Testis (tissue), 3 donors: ENCODE measurements around the gene GRK3. TPM values are rescaled to one million over a fixed set of nuclear protein-coding genes. Genes with fewer than 3 reads are reported as not detected.

ENCODE experiments used
- DNase-seq: peaks from one replicate; pipeline ENCODE4 v3.0.0-alpha.2; 2019
- H3K27ac ChIP-seq, 2 donors: fragments of 200-600 bp; sonication (generic); one replicate each; pipeline ENCODE4 v1.5.1; 2019
- H3K27me3 ChIP-seq: fragments of 200-600 bp; sonication (generic); one replicate; pipeline ENCODE4 v1.5.1; 2019
- H3K36me3 ChIP-seq: fragments of 200-600 bp; sonication (generic); one replicate; pipeline ENCODE4 v1.5.1; 2017; ENCODE audit warnings: low read depth; ENCODE audit errors: missing control alignments
- H3K4me1 ChIP-seq: fragments of 200-600 bp; sonication (generic); one replicate; pipeline ENCODE4 v1.5.1; 2019
- H3K4me3 ChIP-seq, 2 donors: fragments of 200-600 bp; sonication (generic); one replicate each; pipeline ENCODE4 v1.5.1; 2017 to 2019
- H3K9me3 ChIP-seq: fragments of 200-600 bp; sonication (generic); one replicate; pipeline ENCODE4 v1.5.1; 2017
- CTCF ChIP-seq, 3 experiments: fragments of 450-650 bp in 2 of 3; fragments of 200-600 bp in 1 of 3; sonication (generic) in 1 of 3; IDR thresholded peaks; one replicate each; pipeline ENCODE4 v1.5.1; 2016 to 2019; ENCODE audit warnings: antibody characterized with exemption in 3 of 3, mild to moderate bottlenecking in 2 of 3, moderate library complexity in 1 of 3
- POLR2A ChIP-seq: fragments of 450-650 bp; IDR thresholded peaks from one replicate; pipeline ENCODE4 v1.6.1; 2017; ENCODE audit warnings: antibody characterized with exemption, mild to moderate bottlenecking, moderate library complexity
- WGBS, 2 donors: methylation state at CpG; one replicate each; pipeline ENCODE4 v1.1.5; 2018; 5-methylcytosine and 5-hydroxymethylcytosine counted together
- intact Hi-C: fragments of 100-400 bp; cut with DNase I; formaldehyde crosslinking; loops from one replicate; pipeline ENCODE4 v1.15.1; 2023; ENCODE audit warnings: low total_unique reads
- polyA plus RNA-seq: library from polyadenylated mRNA; stranded (reverse); fragments of 350-450 nt; fragmentation: Illumina TruSeq; extraction: RNeasy Lipid Tissue Mini Kit (QIAGEN cat#74804); gene quantifications from one replicate; pipeline ENCODE4 v1.2.3, GENCODE V29; 2014; ENCODE audit warnings: low read depth, low replicate concordance; ENCODE audit not compliant: insufficient read depth
- total RNA-seq, 2 donors: library from RNA; depleted of rRNA; stranded (reverse); fragments of >200 nt; gene quantifications; one replicate each; pipeline ENCODE4 v1.2.3, GENCODE V29; 2016

Gene GRK3
- total and polyA plus RNA-seq, 3 donors from 2014 or later, result 10.9 to 46.0 (median 12.8) TPM

DNA sequence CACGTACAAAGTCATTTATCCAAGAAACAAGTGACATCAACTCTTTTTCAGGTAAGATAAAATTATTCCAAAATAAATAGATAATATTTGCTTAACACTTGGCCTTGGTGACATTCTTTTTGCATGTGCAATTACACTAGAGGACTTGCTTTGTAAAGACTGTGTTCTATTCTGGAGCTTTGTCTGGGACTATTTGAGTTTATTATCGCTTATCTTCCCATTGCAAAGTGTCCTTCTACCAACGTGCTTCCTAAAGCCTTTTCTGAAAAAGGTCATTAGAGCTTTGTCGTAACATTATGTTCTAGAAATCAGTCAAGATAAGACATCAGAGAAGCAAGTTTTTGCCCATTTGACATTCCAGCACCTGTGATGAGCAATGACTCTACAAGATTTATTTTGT lies 99.2 kb downstream of the GRK3 start:
- no peak for DNase-seq
- H3K27ac ChIP-seq, result no peak overlapping the region
- H3K9me3 ChIP-seq, result no peaks in the 10 kb centered on the region
- H3K36me3 ChIP-seq, result no peaks in the 10 kb centered on the region
- H3K4me1 ChIP-seq, result peaks cover 7% of the 10 kb centered on the region
- intact Hi-C loops, result no loop called here
- TF ChIP-seq CTCF (IDR thresholded peaks at IDR 0.05) (no peak), POLR2A (no peak)
- no peak overlapping the region for H3K4me3 ChIP-seq
- no peaks in the 10 kb centered on the region for H3K27me3 ChIP-seq
- 53 to 70% methylated on average over 4 of the region's 4 CpGs for WGBS, 2 donors

DNA sequence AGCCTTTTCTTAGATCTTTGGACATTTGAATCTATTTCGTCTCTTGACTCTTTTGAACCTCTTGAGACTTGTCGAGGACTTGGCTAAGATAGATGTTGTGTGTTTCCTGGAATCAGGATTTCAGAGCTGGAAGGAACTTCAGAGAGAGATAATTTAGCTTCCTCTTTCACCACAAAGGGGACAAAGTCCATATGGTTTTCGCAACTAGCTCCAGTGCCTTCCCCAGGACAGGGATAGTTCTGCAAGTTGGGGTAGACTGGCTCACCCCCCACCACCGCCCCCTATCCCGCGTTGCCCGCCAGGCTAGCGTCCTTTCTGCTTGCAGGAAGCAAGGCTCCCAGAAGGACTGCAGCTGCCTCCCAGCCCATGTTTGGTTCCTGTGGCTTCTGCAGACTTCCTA lies 101.8 kb downstream of the GRK3 start:
- TF ChIP-seq CTCF (IDR thresholded peaks at IDR 0.05), result no peak
- TF ChIP-seq POLR2A, result no peak
- no peaks in the 10 kb centered on the region for H3K9me3 ChIP-seq
- H3K27me3 ChIP-seq, result no peaks in the 10 kb centered on the region
- H3K4me1 ChIP-seq, result no peaks in the 10 kb centered on the region
- WGBS, 2 donors, result 41 to 55% methylated on average over 8 of the region's 8 CpGs
- intact Hi-C loops, result no loop called here
- no peak overlapping the region for H3K4me3 ChIP-seq
- no peak for DNase-seq
- H3K36me3 ChIP-seq, result no peaks in the 10 kb centered on the region
- no peak overlapping the region for H3K27ac ChIP-seq

GRCh38 chr22:25668437-25668836 lies 104.0 kb downstream of the GRK3 start:
- H3K4me3 ChIP-seq, result no peak overlapping the region
- no peaks in the 10 kb centered on the region for H3K9me3 ChIP-seq
- TF ChIP-seq POLR2A (no peak), CTCF (IDR thresholded peaks at IDR 0.05) (no peak)
- DNase-seq, result no peak
- H3K27ac ChIP-seq, result no peak overlapping the region
- H3K4me1 ChIP-seq, result no peaks in the 10 kb centered on the region
- H3K27me3 ChIP-seq, result no peaks in the 10 kb centered on the region
- intact Hi-C loops, result no loop called here
- 54 to 56% methylated on average over 2 of the region's 2 CpGs for WGBS, 2 donors
- no peaks in the 10 kb centered on the region for H3K36me3 ChIP-seq

DNA sequence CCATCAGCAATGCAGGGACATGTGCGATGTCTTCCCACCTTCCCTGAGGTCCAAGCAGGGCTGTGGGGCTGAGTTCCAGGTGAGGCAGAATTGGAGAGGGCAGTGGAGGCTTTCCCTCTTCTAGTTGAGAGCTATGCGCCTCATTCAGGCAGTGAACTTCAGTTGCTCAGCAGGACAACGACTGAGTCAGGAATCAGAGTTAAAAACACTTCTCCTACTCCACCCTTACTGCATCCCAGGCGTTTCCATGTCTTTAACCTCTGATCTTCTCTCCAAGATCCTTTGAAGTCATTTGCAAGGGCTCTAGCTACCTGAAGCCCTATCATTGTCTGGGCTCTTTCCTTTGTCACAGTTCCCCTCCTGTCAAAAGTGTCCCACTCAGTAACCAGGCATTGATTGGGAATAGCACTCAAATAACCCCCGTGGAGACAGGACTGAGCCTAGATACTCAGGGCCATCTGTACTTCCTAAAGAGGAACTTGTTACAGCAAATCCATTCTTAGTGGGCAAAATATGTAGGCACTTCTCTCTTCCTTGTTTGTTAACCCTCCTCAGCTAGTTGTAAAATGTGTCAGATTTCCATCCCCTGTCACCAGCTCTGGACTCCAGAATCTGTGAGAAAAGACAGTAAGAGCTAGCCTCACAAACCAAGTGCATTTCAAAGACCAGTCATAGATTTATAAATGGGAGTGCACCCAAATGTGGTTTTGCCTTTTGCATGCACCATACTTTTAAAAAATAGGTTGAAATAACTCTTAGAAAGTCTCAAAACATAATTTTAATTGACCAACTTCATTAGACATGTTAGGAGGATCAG lies 105.0 kb downstream of the GRK3 start:
- 84 to 85% methylated on average over 5 of the region's 5 CpGs for WGBS, 2 donors
- Histone ChIP-seq H3K27ac (no peak overlapping the region), H3K36me3 (no peaks in the 10 kb centered on the region), H3K4me3 (no peak overlapping the region), H3K27me3 (no peaks in the 10 kb centered on the region), H3K9me3 (no peaks in the 10 kb centered on the region), H3K4me1 (no peaks in the 10 kb centered on the region)
- DNase-seq, result no peak
- intact Hi-C loops, result no loop called here
- TF ChIP-seq POLR2A (no peak), CTCF (IDR thresholded peaks at IDR 0.05) (no peak)

GRCh38 chr22:25670070-25670461 lies 105.6 kb downstream of the GRK3 start:
- no peak for TF ChIP-seq POLR2A
- TF ChIP-seq CTCF (IDR thresholded peaks at IDR 0.05), result no peak
- Histone ChIP-seq H3K27me3 (no peaks in the 10 kb centered on the region), H3K4me3 (no peak overlapping the region), H3K27ac (no peak overlapping the region), H3K4me1 (no peaks in the 10 kb centered on the region), H3K9me3 (no peaks in the 10 kb centered on the region), H3K36me3 (no peaks in the 10 kb centered on the region)
- intact Hi-C loops, result no loop called here
- DNase-seq, result no peak
- 87 to 88% methylated on average over 6 of the region's 6 CpGs for WGBS, 2 donors
